Lower lobe of right lung (tissue), 2 donors: Measurements from ENCODE around the gene HELZ2. TPM values are rescaled to one million over a fixed set of nuclear protein-coding genes. Genes with fewer than 3 reads are reported as not detected.

Source experiments
- ATAC-seq, 2 donors: fragments of 200-7000 bp; cut with Tn5 transposase; one replicate each; pipeline ENCODE4 v1.9.1; 2020 to 2022; ENCODE audit warnings: mild to moderate bottlenecking in 2 of 2, moderate library complexity in 2 of 2
- DNase-seq: peaks from one replicate; pipeline ENCODE4 v3.0.0-alpha.2; 2020
- H3K27ac ChIP-seq: fragments of 200-600 bp; one replicate; pipeline ENCODE4 v1.8.0; 2022
- H3K27me3 ChIP-seq: fragments of 200-600 bp; one replicate; pipeline ENCODE4 v1.8.0; 2022; ENCODE audit warnings: low read depth
- H3K36me3 ChIP-seq: fragments of 200-600 bp; one replicate; pipeline ENCODE4 v1.8.0; 2022; ENCODE audit warnings: mild to moderate bottlenecking
- H3K4me1 ChIP-seq: fragments of 200-600 bp; one replicate; pipeline ENCODE4 v1.8.0; 2022
- H3K4me3 ChIP-seq: fragments of 200-600 bp; one replicate; pipeline ENCODE4 v1.8.0; 2022; ENCODE audit warnings: mild to moderate bottlenecking
- H3K9me3 ChIP-seq: fragments of 200-600 bp; one replicate; pipeline ENCODE4 v1.8.0; 2022
- CTCF ChIP-seq: fragments of 200-600 bp; IDR thresholded peaks from one replicate; pipeline ENCODE4 v1.8.0; 2022; ENCODE audit warnings: antibody characterized with exemption, mild to moderate bottlenecking
- intact Hi-C: fragments of 100-400 bp; cut with DNase I; formaldehyde crosslinking; loops from one replicate; pipeline ENCODE4 v1.11.0; 2022
- total RNA-seq: library from RNA; stranded (reverse); fragmentation: NEBNext Ultra II Directional; extraction: Animal tissue kit (Norgen Biotek cat#: 25700); gene quantifications from one replicate; pipeline ENCODE4 v1.2.1, GENCODE V29; 2021
- donor health status: DM: no; HTN: yes; CAD: no; lungs with severe emphysema.

Gene HELZ2
- total RNA-seq, 1 donor from 2014 or later: 59.6 TPM

DNA sequence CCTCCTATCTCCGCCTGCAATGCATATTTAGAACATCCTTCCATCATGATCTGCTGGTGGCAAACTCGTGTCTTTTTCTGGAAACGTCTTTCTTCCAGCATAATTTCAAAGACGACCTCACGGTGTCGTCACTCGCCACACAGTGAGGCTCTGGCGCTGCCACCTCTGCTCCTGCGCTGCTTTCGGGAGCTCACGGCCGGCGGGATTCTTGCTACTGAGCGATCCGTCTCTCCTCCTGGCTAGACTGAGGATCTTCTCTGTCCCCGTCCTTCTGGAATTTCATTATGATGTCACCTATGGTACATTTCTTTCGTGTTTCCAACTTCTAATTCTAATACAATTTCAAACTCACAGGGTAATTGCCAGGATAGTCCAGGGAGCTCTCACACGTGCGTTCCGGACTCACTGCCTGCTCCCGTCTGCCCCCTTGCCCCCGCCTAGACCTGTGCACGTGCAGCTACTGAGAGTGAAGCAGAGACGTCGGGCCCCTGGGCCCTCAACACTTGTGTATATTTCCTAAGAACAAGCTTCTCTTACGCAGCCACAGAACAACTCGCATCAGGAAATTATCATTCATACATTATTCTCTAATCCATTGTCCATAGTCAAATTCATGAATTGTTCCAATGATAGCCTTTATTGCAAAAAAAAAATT is 25.5 kb upstream of the HELZ2 start:
- DNase-seq (no peak), ATAC-seq (no peak)
- no peak for TF ChIP-seq CTCF
- H3K4me3 ChIP-seq: no peak overlapping the region
- H3K4me1 ChIP-seq: no peaks in the 10 kb centered on the region
- H3K36me3 ChIP-seq: peaks cover 84% of the 10 kb centered on the region
- H3K9me3 ChIP-seq: no peaks in the 10 kb centered on the region
- no peaks in the 10 kb centered on the region for H3K27me3 ChIP-seq
- no peak overlapping the region for H3K27ac ChIP-seq
- intact Hi-C loops: no loop called here

- H3K36me3 ChIP-seq: peaks cover 87% of the 10 kb centered on the region
- H3K27ac ChIP-seq: no peak overlapping the region
- intact Hi-C loops: no loop called here
- ATAC-seq: no peak
- no peak for TF ChIP-seq CTCF
- no peak for DNase-seq
- no peaks in the 10 kb centered on the region for H3K27me3 ChIP-seq
- no peaks in the 10 kb centered on the region for H3K4me1 ChIP-seq
- H3K9me3 ChIP-seq: no peaks in the 10 kb centered on the region
- no peak overlapping the region for H3K4me3 ChIP-seq
Measured at GRCh38 chr20:63598479-63599395, 24.7 kb upstream of the HELZ2 start.

- no peaks in the 10 kb centered on the region for H3K9me3 ChIP-seq
- H3K4me3 ChIP-seq: no peak overlapping the region
- no peak overlapping the region for H3K27ac ChIP-seq
- H3K4me1 ChIP-seq: no peaks in the 10 kb centered on the region
- TF ChIP-seq CTCF: no peak
- H3K36me3 ChIP-seq: peaks cover 88% of the 10 kb centered on the region
- intact Hi-C loops: no loop called here
- ATAC-seq: no peak
- no peaks in the 10 kb centered on the region for H3K27me3 ChIP-seq
- no peak for DNase-seq
Measured at GRCh38 chr20:63597651-63598478, 23.8 kb upstream of the HELZ2 start.

GRCh38 chr20:63596423-63596822 is 22.4 kb upstream of the HELZ2 start:
- intact Hi-C loops: no loop called here
- DNase-seq: no peak
- H3K36me3 ChIP-seq: peaks cover 88% of the 10 kb centered on the region
- TF ChIP-seq CTCF: no peak
- no peaks in the 10 kb centered on the region for H3K27me3 ChIP-seq
- no peaks in the 10 kb centered on the region for H3K9me3 ChIP-seq
- H3K4me3 ChIP-seq: no peak overlapping the region
- H3K4me1 ChIP-seq: no peaks in the 10 kb centered on the region
- H3K27ac ChIP-seq: no peak overlapping the region
- ATAC-seq: no peak

GRCh38 chr20:63595416-63596127 is 21.5 kb upstream of the HELZ2 start:
- intact Hi-C loops: no loop called here
- no peak overlapping the region for H3K4me3 ChIP-seq
- no peak overlapping the region for H3K27ac ChIP-seq
- TF ChIP-seq CTCF: no peak
- no peaks in the 10 kb centered on the region for H3K4me1 ChIP-seq
- no peaks in the 10 kb centered on the region for H3K27me3 ChIP-seq
- peaks cover 86% of the 10 kb centered on the region for H3K36me3 ChIP-seq
- DNase-seq (peak; percentile 42), ATAC-seq (no peak)
- H3K9me3 ChIP-seq: no peaks in the 10 kb centered on the region
